ENCODE results near the gene MYEOV. TPM values are rescaled to one million over a fixed set of nuclear protein-coding genes. Genes with fewer than 3 reads are reported as not detected.

The MYEOV gene
- total and polyA plus RNA-seq, 2 experiments from 2014 or later = 0.14 TPM; not detected in 1

GRCh38 chr11:69288883-69289242 lies 5.1 kb upstream of the MYEOV start:
- peaks cover 9% of the 10 kb centered on the region for H3K27me3 Mint-ChIP-seq (ENCODE audit: insufficient read depth, low read depth, poor library complexity)
- Histone ChIP-seq H3K4me1 (ENCODE audit: insufficient read depth) (peaks cover 11% of the 10 kb centered on the region; the same call in 1 of the 2 replicates), H3K27ac (ENCODE audit: low read depth) (no peak overlapping the region), H3K4me2 (no peak overlapping the region), H4K20me1 (replicated peaks; ENCODE audit: insufficient read depth) (no peaks in the 10 kb centered on the region), H2AFZ (no peak overlapping the region), H3K4me3 (no peak overlapping the region), H3K27me3 (ENCODE audit: insufficient read depth) (no peaks in the 10 kb centered on the region), H3F3A (replicated peaks; ENCODE audit: low read depth) (no peaks in the 10 kb centered on the region), H3K79me2 (replicated peaks; ENCODE audit: insufficient read depth) (no peaks in the 10 kb centered on the region), H3K9me2 (ENCODE audit: insufficient read depth) (0 out of 2 replicates have a peak, but pooled peaks cover 4% of the 10 kb centered on the region), H3K36me3 (ENCODE audit: insufficient read depth) (no peaks in the 10 kb centered on the region)
- ATAC-seq (no peak), DNase-seq (ENCODE audit: low spot score) (no peak)
- peaks cover 12% of the 10 kb centered on the region for H3K4me1 Mint-ChIP-seq
- no peaks in the 10 kb centered on the region for H3K36me3 Mint-ChIP-seq (ENCODE audit: low read depth)
- H3K27ac Mint-ChIP-seq = no peak overlapping the region
- peaks cover 3% of the 10 kb centered on the region; the same call in 1 of the 3 replicates for H3K9me3 Mint-ChIP-seq
- no peak for TF ChIP-seq CREB1 (CRISPR knock-in tag; IDR thresholded peaks at IDR 0.05; ENCODE audit: low read depth)
- no peak for TF ChIP-seq JUNB (IDR thresholded peaks at IDR 0.05; ENCODE audit: unreplicated experiment)
- no peak for TF ChIP-seq ETS1 (IDR thresholded peaks at IDR 0.05)
- no peak for TF ChIP-seq CTCF (conservative IDR thresholded peaks at IDR 0.05; ENCODE audit: low read depth in 2 of 2)
- TF ChIP-seq POLR2AphosphoS5 (IDR thresholded peaks at IDR 0.05; ENCODE audit: low read depth) = no peak
- no peak for TF ChIP-seq NANOG (IDR thresholded peaks at IDR 0.05; ENCODE audit: borderline replicate concordance)
- TF ChIP-seq EZH2 (IDR thresholded peaks at IDR 0.05; ENCODE audit: low read depth, unreplicated experiment) = no peak
- TF ChIP-seq EZH2phosphoT487 (IDR thresholded peaks at IDR 0.05; ENCODE audit: unreplicated experiment) = no peak
- TF ChIP-seq ZNF462 (CRISPR knock-in tag; IDR thresholded peaks at IDR 0.05) = no peak
- TF ChIP-seq STAT1 (IDR thresholded peaks at IDR 0.05; ENCODE audit: unreplicated experiment) = no peak
- TF ChIP-seq ZNF114 (CRISPR knock-in tag; IDR thresholded peaks at IDR 0.05) = no peak
- no peak for TF ChIP-seq REST (IDR thresholded peaks at IDR 0.05; ENCODE audit: unreplicated experiment)
- TF ChIP-seq ZNF331 (CRISPR knock-in tag; IDR thresholded peaks at IDR 0.05; ENCODE audit: low read depth) = no peak
- no peak overlapping the region for H3K4me3 Mint-ChIP-seq
